HEK293 (cell line): ENCODE results near the gene CFAP157.

Source experiments
- CTCF ChIA-PET: fragments of 350-600 bp; formaldehyde crosslinking; extraction: SDS; loops from one replicate; lab custom pipeline; 2021; ENCODE audit warnings: antibody characterized with exemption; lab: Yijun Ruan, JAX
- POLR2A ChIA-PET: fragments of 300-600 bp; formaldehyde crosslinking; extraction: SDS; loops from one replicate; lab custom pipeline; 2020; ENCODE audit warnings: antibody characterized with exemption, inconsistent platforms; lab: Yijun Ruan, JAX
- H3K27ac ChIP-seq: fragments of 200-500 bp; sonication (Bioruptor generic); 2 replicates; pipeline ENCODE4 v1.5.1; 2014; ENCODE audit warnings: low read depth, low read length, control low read depth, inconsistent platforms; ENCODE audit errors: extremely low read depth
- H3K36me3 ChIP-seq, 2 experiments: fragments of 200-500 bp in 1 of 2; sonication (Bioruptor generic) in 1 of 2; 1 replicate in 1 of 2; 2 replicates in 1 of 2; pipeline ENCODE4 v1.5.1; 2014 to 2017; ENCODE audit warnings: inconsistent platforms in 2 of 2, low read length in 2 of 2; ENCODE audit not compliant: control insufficient read depth in 2 of 2, insufficient read depth in 1 of 2
- H3K4me1 ChIP-seq: fragments of 200-500 bp; sonication (Bioruptor generic); 2 replicates; pipeline ENCODE4 v1.5.1; 2014; ENCODE audit warnings: mild to moderate bottlenecking, low read length, inconsistent platforms; ENCODE audit not compliant: control insufficient read depth, insufficient read depth
- H3K4me3 ChIP-seq: 2 replicates; pipeline ENCODE4 v1.5.1; 2011; ENCODE audit warnings: low read depth, mild to moderate bottlenecking, control low read depth, low read length, moderate library complexity
- H3K9me3 ChIP-seq: fragments of 200-500 bp; sonication (Bioruptor generic); 2 replicates; pipeline ENCODE4 v1.5.1; 2014; ENCODE audit warnings: low read depth, low read length, inconsistent platforms; ENCODE audit not compliant: control insufficient read depth, insufficient read depth
- HOXA7 ChIP-seq: sonication (generic); formaldehyde crosslinking; IDR thresholded peaks from 2 replicates; pipeline ENCODE4 v1.8.1; 2022; ENCODE audit warnings: missing genetic modification reagents, borderline replicate concordance
- HOXC10 ChIP-seq: sonication (generic); formaldehyde crosslinking; IDR thresholded peaks from 2 replicates; pipeline ENCODE4 v1.8.1; 2023; ENCODE audit warnings: mild to moderate bottlenecking, missing genetic modification reagents
- IKZF3 ChIP-seq: fragments of 450-650 bp; IDR thresholded peaks from 2 replicates; pipeline ENCODE4 v1.5.0; 2018; ENCODE audit warnings: missing biosample characterization, mild to moderate bottlenecking, missing genetic modification characterization, moderate library complexity
- KLF10 ChIP-seq: fragments of 450-650 bp; IDR thresholded peaks from 2 replicates; pipeline ENCODE4 v1.5.1; 2018; ENCODE audit warnings: missing biosample characterization, mild to moderate bottlenecking, missing genetic modification characterization
- MZF1 ChIP-seq: fragments of 450-650 bp; formaldehyde crosslinking; IDR thresholded peaks from 2 replicates; pipeline ENCODE4 v1.5.1; 2017; ENCODE audit warnings: missing biosample characterization, missing genetic modification characterization, borderline replicate concordance
- PATZ1 ChIP-seq: fragments of 450-650 bp; formaldehyde crosslinking; IDR thresholded peaks from 2 replicates; pipeline ENCODE4 v1.5.1; 2016; ENCODE audit warnings: missing biosample characterization, missing genetic modification characterization
- PRDM6 ChIP-seq: fragments of 450-650 bp; formaldehyde crosslinking; IDR thresholded peaks from 2 replicates; pipeline ENCODE4 v1.5.1; 2017; ENCODE audit warnings: missing biosample characterization, missing genetic modification characterization
- REST ChIP-seq: fragments of 450-650 bp; formaldehyde crosslinking; IDR thresholded peaks from 2 replicates; pipeline ENCODE4 v1.5.1; 2016; ENCODE audit warnings: missing biosample characterization, missing genetic modification characterization
- TSHZ1 ChIP-seq: fragments of 450-650 bp; formaldehyde crosslinking; IDR thresholded peaks from 2 replicates; pipeline ENCODE4 v1.5.1; 2016; ENCODE audit warnings: missing biosample characterization, missing genetic modification characterization, borderline replicate concordance
- ZBTB6 ChIP-seq: fragments of 450-650 bp; formaldehyde crosslinking; IDR thresholded peaks from 2 replicates; pipeline ENCODE4 v1.5.1; 2017; ENCODE audit warnings: missing biosample characterization, missing genetic modification characterization
- ZNF221 ChIP-seq: fragments of 450-650 bp; formaldehyde crosslinking; IDR thresholded peaks from 2 replicates; pipeline ENCODE4 v1.5.1; 2017; ENCODE audit warnings: missing biosample characterization, missing genetic modification characterization, borderline replicate concordance
- ZNF248 ChIP-seq: fragments of 450-650 bp; formaldehyde crosslinking; IDR thresholded peaks from 2 replicates; pipeline ENCODE4 v1.5.1; 2017; ENCODE audit warnings: missing biosample characterization, missing genetic modification characterization
- ZNF426 ChIP-seq: fragments of 450-650 bp; formaldehyde crosslinking; IDR thresholded peaks from 2 replicates; pipeline ENCODE4 v1.5.1; 2017; ENCODE audit warnings: missing biosample characterization, missing genetic modification characterization, mild to moderate bottlenecking, inconsistent platforms, moderate library complexity
- ZNF560 ChIP-seq: fragments of 450-650 bp; formaldehyde crosslinking; IDR thresholded peaks from 2 replicates; pipeline ENCODE4 v1.5.1; 2017; ENCODE audit warnings: missing biosample characterization, missing genetic modification characterization, borderline replicate concordance
- ZNF561 ChIP-seq: fragments of 450-650 bp; IDR thresholded peaks from 2 replicates; pipeline ENCODE4 v1.5.1; 2018; ENCODE audit warnings: missing biosample characterization, missing genetic modification characterization, borderline replicate concordance
- ZNF600 ChIP-seq: fragments of 450-650 bp; formaldehyde crosslinking; IDR thresholded peaks from 2 replicates; pipeline ENCODE4 v1.5.1; 2016; ENCODE audit warnings: missing biosample characterization, missing genetic modification characterization
- ZNF624 ChIP-seq: fragments of 450-650 bp; formaldehyde crosslinking; IDR thresholded peaks from 2 replicates; pipeline ENCODE4 v1.5.1; 2017; ENCODE audit warnings: missing biosample characterization, missing genetic modification characterization
- ZNF704 ChIP-seq: fragments of 450-650 bp; formaldehyde crosslinking; IDR thresholded peaks from 2 replicates; pipeline ENCODE4 v1.5.1; 2016; ENCODE audit warnings: missing biosample characterization, missing genetic modification characterization
- ZNF837 ChIP-seq: fragments of 450-650 bp; formaldehyde crosslinking; IDR thresholded peaks from 2 replicates; pipeline ENCODE4 v1.5.1; 2016; ENCODE audit warnings: missing biosample characterization, missing genetic modification characterization
- ZSCAN30 ChIP-seq: fragments of 450-650 bp; IDR thresholded peaks from 2 replicates; pipeline ENCODE4 v1.5.1; 2018; ENCODE audit warnings: missing biosample characterization, mild to moderate bottlenecking, missing genetic modification characterization, moderate library complexity

The CFAP157 gene

GRCh38 chr9:127723013-127723412, 16.2 kb downstream of the CFAP157 start:
- ChIA-PET CTCF (interaction anchor here (0.7 kb wide), 1 partner anchor 439 kb away, joined by 3 read pairs; no protein-coding TSS in a partner anchor), POLR2A (no interaction called here)
- Histone ChIP-seq H3K9me3 (no peaks in the 10 kb centered on the region), H3K4me3 (no peak overlapping the region), H3K36me3 (no peaks in the 10 kb centered on the region), H3K4me1 (no peaks in the 10 kb centered on the region), H3K27ac (no peak overlapping the region)
- no peak for TF ChIP-seq KLF10 (tag by site-specific recombination)
- TF ChIP-seq ZNF624 (tag by site-specific recombination), result no peak
- no peak for TF ChIP-seq ZNF561 (tag by site-specific recombination)
- TF ChIP-seq ZNF560 (tag by site-specific recombination), result no peak
- TF ChIP-seq HOXA7 (CRISPR knock-in tag), result no peak
- no peak for TF ChIP-seq MZF1 (tag by site-specific recombination)
- TF ChIP-seq ZNF600 (tag by site-specific recombination), result no peak
- no peak for TF ChIP-seq HOXC10 (CRISPR knock-in tag)
- TF ChIP-seq ZNF221 (tag by site-specific recombination), result no peak
- no peak for TF ChIP-seq TSHZ1 (tag by site-specific recombination)
- no peak for TF ChIP-seq ZSCAN30 (tag by site-specific recombination)
- TF ChIP-seq PATZ1 (tag by site-specific recombination), result no peak
- no peak for TF ChIP-seq ZNF426 (tag by site-specific recombination)
- no peak for TF ChIP-seq ZBTB6
- no peak for TF ChIP-seq PRDM6 (tag by site-specific recombination)

- Histone ChIP-seq H3K4me1 (no peaks in the 10 kb centered on the region), H3K36me3 (no peaks in the 10 kb centered on the region), H3K9me3 (no peaks in the 10 kb centered on the region), H3K27ac (no peak overlapping the region), H3K4me3 (no peak overlapping the region)
- POLR2A ChIA-PET, result no interaction called here
- CTCF ChIA-PET, result no interaction called here
- TF ChIP-seq ZNF837 (tag by site-specific recombination) (no peak), REST (tag by site-specific recombination) (no peak), IKZF3 (tag by site-specific recombination) (no peak), ZNF704 (tag by site-specific recombination) (no peak), ZNF248 (tag by site-specific recombination) (no peak)
Observed at GRCh38 chr9:127723444-127723843, 16.7 kb downstream of the CFAP157 start.
